Measurements from ENCODE around the gene CNTN6.

The CNTN6 gene

DNA sequence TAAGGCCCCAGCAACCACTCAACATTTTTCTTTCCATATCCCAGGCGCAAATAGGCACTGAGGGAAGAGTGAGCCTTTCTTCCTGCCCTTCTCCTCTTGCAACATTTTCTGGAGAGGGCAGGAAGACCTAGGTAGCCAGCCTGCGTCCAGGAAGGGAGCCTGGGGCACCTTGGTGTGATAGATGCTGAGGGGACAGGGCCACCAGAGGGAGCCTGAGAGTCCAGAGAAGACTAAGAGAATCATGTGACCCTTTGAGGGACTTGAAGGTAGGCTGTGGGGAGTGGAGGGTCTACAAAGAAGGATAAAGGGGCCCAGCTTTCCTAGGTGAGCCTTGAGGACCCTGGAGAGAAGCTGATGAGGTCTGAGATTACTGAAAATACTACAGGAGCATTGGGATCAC, 346.6 kb downstream of the CNTN6 start:
- no peak for DNase-seq

DNA sequence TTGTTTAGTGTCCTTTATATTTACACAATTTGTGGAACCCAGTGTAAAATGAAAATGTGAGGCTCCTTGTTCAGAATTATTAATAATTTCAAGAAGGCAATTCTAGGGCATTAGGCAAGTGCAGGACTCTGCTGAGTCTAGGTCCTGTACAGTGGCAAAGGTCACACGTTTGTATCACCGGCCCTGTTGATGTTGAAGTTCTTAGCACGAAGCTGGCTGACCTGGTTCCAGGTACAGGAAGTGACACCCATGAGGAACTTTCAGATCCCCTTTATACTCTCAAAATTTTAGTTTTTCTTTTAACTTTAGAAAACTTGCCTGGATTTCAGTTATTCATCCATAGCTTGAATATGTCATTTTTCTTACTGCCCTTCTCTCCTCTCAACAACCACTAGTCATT, 349.4 kb downstream of the CNTN6 start:
- no peak for DNase-seq

- DNase-seq = no peak
These were observed 351.4 kb downstream of the CNTN6 start for GRCh38 chr3:1444195-1444594.

- no peak for DNase-seq
These were observed 353.7 kb downstream of the CNTN6 start for GRCh38 chr3:1446531-1446930.

- no peak for DNase-seq
These were observed 354.6 kb downstream of the CNTN6 start for GRCh38 chr3:1447452-1447851.

- DNase-seq = no peak
These were observed 355.6 kb downstream of the CNTN6 start for GRCh38 chr3:1448443-1448842.
